ENCODE results near the gene TFB2M.

TFB2M gene

GRCh38 chr1:246511203-246511602 is 54.9 kb downstream of the TFB2M start:
- TF ChIP-seq, protein P1, sequence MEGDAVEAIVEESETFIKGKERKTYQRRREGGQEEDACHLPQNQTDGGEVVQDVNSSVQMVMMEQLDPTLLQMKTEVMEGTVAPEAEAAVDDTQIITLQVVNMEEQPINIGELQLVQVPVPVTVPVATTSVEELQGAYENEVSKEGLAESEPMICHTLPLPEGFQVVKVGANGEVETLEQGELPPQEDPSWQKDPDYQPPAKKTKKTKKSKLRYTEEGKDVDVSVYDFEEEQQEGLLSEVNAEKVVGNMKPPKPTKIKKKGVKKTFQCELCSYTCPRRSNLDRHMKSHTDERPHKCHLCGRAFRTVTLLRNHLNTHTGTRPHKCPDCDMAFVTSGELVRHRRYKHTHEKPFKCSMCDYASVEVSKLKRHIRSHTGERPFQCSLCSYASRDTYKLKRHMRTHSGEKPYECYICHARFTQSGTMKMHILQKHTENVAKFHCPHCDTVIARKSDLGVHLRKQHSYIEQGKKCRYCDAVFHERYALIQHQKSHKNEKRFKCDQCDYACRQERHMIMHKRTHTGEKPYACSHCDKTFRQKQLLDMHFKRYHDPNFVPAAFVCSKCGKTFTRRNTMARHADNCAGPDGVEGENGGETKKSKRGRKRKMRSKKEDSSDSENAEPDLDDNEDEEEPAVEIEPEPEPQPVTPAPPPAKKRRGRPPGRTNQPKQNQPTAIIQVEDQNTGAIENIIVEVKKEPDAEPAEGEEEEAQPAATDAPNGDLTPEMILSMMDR (IDR thresholded peaks at IDR 0.05), result no peak
- no peaks in the 10 kb centered on the region for H3K36me3 ChIP-seq
- H3K9me3 ChIP-seq, result peaks cover 11% of the 10 kb centered on the region
- no peak overlapping the region for H3K4me3 ChIP-seq (ENCODE audit: low read depth in 1 of 2, low read length in 1 of 2)
- H3K27ac ChIP-seq, result no peak overlapping the region
- peaks cover 4 to 11% of the 10 kb centered on the region in 2 experiments for H3K4me1 ChIP-seq (ENCODE audit: control insufficient read depth in 1 of 2, insufficient read depth in 1 of 2, low read depth in 1 of 2, low read length in 1 of 2)
- H3K27me3 ChIP-seq, result peaks cover 3% of the 10 kb centered on the region

DNA sequence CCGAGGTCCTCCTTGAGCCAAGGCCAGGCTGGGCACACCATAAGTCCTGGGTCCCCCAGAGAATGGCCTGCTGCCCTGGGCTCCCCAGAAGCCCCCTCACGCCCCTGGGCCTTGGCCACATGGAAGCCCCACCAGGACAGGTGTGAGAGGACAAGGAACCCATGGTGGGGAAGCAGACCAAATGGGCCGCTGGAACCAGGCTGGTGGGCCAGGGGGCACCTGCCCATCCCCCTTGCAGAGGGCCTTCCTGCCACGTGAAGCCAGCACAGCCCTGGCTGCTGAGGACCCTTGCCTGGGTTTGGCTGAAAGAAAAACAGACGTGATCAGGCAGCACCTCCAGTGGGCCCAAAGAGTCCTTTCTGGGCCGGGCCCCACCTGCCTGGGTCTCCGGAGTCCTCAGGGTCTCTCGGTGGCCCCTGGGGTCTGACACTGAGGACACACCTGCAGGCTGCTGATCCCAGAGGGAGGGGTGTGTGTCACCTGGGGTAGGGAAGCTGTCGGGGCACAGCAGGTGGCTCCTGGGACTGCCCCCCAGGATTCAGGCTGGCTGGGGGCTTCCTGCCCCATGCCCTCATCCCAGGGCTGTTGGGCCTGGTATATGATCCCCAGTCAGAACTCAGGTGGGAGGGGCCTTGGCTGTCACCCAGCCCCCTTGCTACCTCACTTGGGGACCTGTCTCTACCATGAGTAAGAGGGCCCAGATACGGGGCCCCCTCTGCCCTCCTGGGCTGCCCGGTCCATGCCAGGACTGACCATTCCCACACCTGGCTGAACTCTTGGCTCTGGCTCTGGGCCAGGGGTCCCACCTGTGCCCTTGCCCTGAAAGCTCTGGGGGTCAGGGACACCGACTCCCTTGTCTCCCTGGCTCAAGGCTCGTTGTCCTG is 55.7 kb downstream of the TFB2M start:
- no peaks in the 10 kb centered on the region for H3K36me3 ChIP-seq
- peaks cover 3% of the 10 kb centered on the region for H3K9me3 ChIP-seq
- H3K27ac ChIP-seq, result no peak overlapping the region
- peaks cover 6 to 14% of the 10 kb centered on the region in 2 experiments for H3K4me1 ChIP-seq (ENCODE audit: control insufficient read depth in 1 of 2, insufficient read depth in 1 of 2, low read depth in 1 of 2, low read length in 1 of 2)
- no peak overlapping the region for H3K4me3 ChIP-seq (ENCODE audit: low read depth in 1 of 2, low read length in 1 of 2)
- TF ChIP-seq, protein P1 (IDR thresholded peaks at IDR 0.05), result no peak
- H3K27me3 ChIP-seq, result peaks cover 6% of the 10 kb centered on the region

GRCh38 chr1:246508897-246509688 is 57.0 kb downstream of the TFB2M start:
- H3K27ac ChIP-seq, result no peak overlapping the region
- peaks cover 6 to 14% of the 10 kb centered on the region in 2 experiments for H3K4me1 ChIP-seq (ENCODE audit: control insufficient read depth in 1 of 2, insufficient read depth in 1 of 2, low read depth in 1 of 2, low read length in 1 of 2)
- peaks cover 6% of the 10 kb centered on the region for H3K27me3 ChIP-seq
- TF ChIP-seq, protein P1 (IDR thresholded peaks at IDR 0.05), result no peak
- H3K4me3 ChIP-seq (ENCODE audit: low read depth in 1 of 2, low read length in 1 of 2), result no peak overlapping the region
- H3K36me3 ChIP-seq, result no peaks in the 10 kb centered on the region
- H3K9me3 ChIP-seq, result no peaks in the 10 kb centered on the region

- H3K36me3 ChIP-seq, result no peaks in the 10 kb centered on the region
- H3K27ac ChIP-seq, result peak within 1 kb of the TSS; percentile 54
- peaks cover 6% of the 10 kb centered on the region for H3K27me3 ChIP-seq
- TF ChIP-seq, protein P1 (IDR thresholded peaks at IDR 0.05), result no peak
- no peaks in the 10 kb centered on the region for H3K9me3 ChIP-seq
- H3K4me3 ChIP-seq (ENCODE audit: low read depth in 1 of 2, low read length in 1 of 2), result peak within 1 kb of the TSS; percentile 79 to 83
- peaks cover 6 to 14% of the 10 kb centered on the region in 2 experiments for H3K4me1 ChIP-seq (ENCODE audit: control insufficient read depth in 1 of 2, insufficient read depth in 1 of 2, low read depth in 1 of 2, low read length in 1 of 2)
Measured at GRCh38 chr1:246506674-246507481, 59.2 kb downstream of the TFB2M start, which contains the start of gene SMYD3. Gene SMYD3, minus strand, starts transcription at chr1:246507279.

GRCh38 chr1:246506367-246506673 is 59.7 kb downstream of the TFB2M start:
- H3K27ac ChIP-seq, result no peak overlapping the region
- H3K36me3 ChIP-seq, result no peaks in the 10 kb centered on the region
- peaks cover 6% of the 10 kb centered on the region for H3K27me3 ChIP-seq
- H3K4me3 ChIP-seq (ENCODE audit: low read depth in 1 of 2, low read length in 1 of 2), result peak overlapping the region; percentile 79 to 83
- TF ChIP-seq, protein P1 (IDR thresholded peaks at IDR 0.05), result no peak
- H3K9me3 ChIP-seq, result no peaks in the 10 kb centered on the region
- H3K4me1 ChIP-seq (ENCODE audit: control insufficient read depth in 1 of 2, insufficient read depth in 1 of 2, low read depth in 1 of 2, low read length in 1 of 2), result peaks cover 6 to 14% of the 10 kb centered on the region in 2 experiments

Data from neutrophil (primary cell).